A673 (cell line): ENCODE measurements around the gene KRT8. TPM values are rescaled to one million over a fixed set of nuclear protein-coding genes. Genes with fewer than 3 reads are reported as not detected.

Experiments used
- BruUV-seq: library from RNA; stranded (reverse); fragments of 400-500 nt; replicated peaks from 2 replicates; lab custom pipeline; 2021; lab: Mats Ljungman, UMichigan
- CTCF ChIA-PET: fragments of 300-600 bp; sonication (Branson Sonifier 250); formaldehyde crosslinking; loops from one replicate; lab custom pipeline; 2022; ENCODE audit warnings: antibody characterized with exemption; lab: Charles Lee
- POLR2A ChIA-PET: fragments of 300-600 bp; sonication (Branson Sonifier 250); formaldehyde crosslinking; loops from one replicate; lab custom pipeline; 2022; ENCODE audit warnings: antibody characterized with exemption; ENCODE audit not compliant: low non-redundant PET; lab: Charles Lee
- DNase-seq: peaks from one replicate; pipeline ENCODE4 v3.0.0-alpha.2; 2015; ENCODE audit warnings: low spot score
- H3K27ac ChIP-seq: fragments of 200-600 bp; sonication (generic); 2 replicates; pipeline ENCODE4 v1.5.1; 2016; ENCODE audit warnings: mixed run types, low read depth, mild to moderate bottlenecking, mixed read lengths, antibody characterized with exemption, low read length; ENCODE audit not compliant: poor library complexity, severe bottlenecking
- H3K27me3 ChIP-seq: fragments of 200-600 bp; sonication (generic); replicated peaks from 2 replicates; pipeline ENCODE4 v1.6.1; 2017; ENCODE audit warnings: mixed run types, low read depth, mild to moderate bottlenecking, mixed read lengths, antibody characterized with exemption, low read length; ENCODE audit not compliant: insufficient read depth, poor library complexity
- H3K36me3 ChIP-seq: fragments of 200-600 bp; sonication (generic); 2 replicates; pipeline ENCODE4 v1.6.1; 2016; ENCODE audit warnings: mixed run types, mild to moderate bottlenecking, mixed read lengths, antibody characterized with exemption, low read length; ENCODE audit not compliant: insufficient read depth, poor library complexity, severe bottlenecking
- H3K4me1 ChIP-seq: fragments of 200-600 bp; sonication (generic); 2 replicates; pipeline ENCODE4 v1.6.1; 2017; ENCODE audit warnings: mixed run types, mild to moderate bottlenecking, mixed read lengths, antibody characterized with exemption, low read length; ENCODE audit not compliant: insufficient read depth, poor library complexity, severe bottlenecking
- H3K4me3 ChIP-seq: fragments of 200-600 bp; sonication (generic); 2 replicates; pipeline ENCODE4 v1.5.1; 2016; ENCODE audit warnings: low read depth, mixed run types, mild to moderate bottlenecking, mixed read lengths, low read length; ENCODE audit not compliant: poor library complexity, severe bottlenecking
- H3K9me3 ChIP-seq: fragments of 200-600 bp; sonication (generic); 2 replicates; pipeline ENCODE4 v1.6.1; 2016; ENCODE audit warnings: mixed run types, low read depth, mild to moderate bottlenecking, mixed read lengths, antibody characterized with exemption, low read length; ENCODE audit not compliant: poor library complexity, severe bottlenecking
- EZH2 ChIP-seq: fragments of 200-600 bp; sonication (generic); IDR thresholded peaks from 2 replicates; pipeline ENCODE4 v1.6.1; 2017; ENCODE audit warnings: borderline replicate concordance, low read depth, mild to moderate bottlenecking, mixed read lengths, antibody characterized with exemption, low read length; ENCODE audit not compliant: poor library complexity, severe bottlenecking
- intact Hi-C: fragments of 100-400 bp; cut with micrococcal nuclease; formaldehyde crosslinking; loops from one replicate; pipeline ENCODE4 v1.10.0; 2022; ENCODE audit not compliant: unreplicated experiment
- total RNA-seq: library from RNA; stranded (reverse); gene quantifications from 2 replicates; pipeline ENCODE4 v1.2.3, GENCODE V29; 2021
- TF ChIP-seq, protein P1 (sequence below): fragments of 300-800, 200-600 bp; sonication (generic); conservative IDR thresholded peaks from 2 replicates; pipeline ENCODE4 v1.5.1; 2017; ENCODE audit warnings: low read depth, mild to moderate bottlenecking, antibody characterized with exemption, low read length, moderate library complexity, mixed read lengths

KRT8 gene
- total RNA-seq, 1 experiment from 2014 or later, result 15.4 TPM

DNA sequence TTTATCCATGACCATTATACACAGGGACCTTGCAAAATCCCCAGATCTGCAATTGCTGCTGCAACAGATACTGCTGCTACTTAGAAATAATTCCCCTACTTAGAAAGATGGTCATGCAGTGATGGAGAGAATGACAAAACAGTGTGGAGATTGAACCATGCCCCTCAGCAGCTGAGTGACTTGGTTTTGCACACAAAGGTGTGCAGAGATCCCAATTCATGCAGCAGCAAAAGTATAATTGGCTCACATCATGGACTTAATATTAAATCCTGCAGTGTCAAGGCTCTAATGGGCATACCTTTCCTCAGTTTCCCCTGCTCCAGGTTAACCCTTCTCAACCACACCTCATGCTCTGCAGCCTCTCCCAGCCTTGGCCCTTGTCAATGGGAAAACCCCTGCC is 53.1 kb downstream of the KRT8 start:
- no peak for DNase-seq
- H3K27ac ChIP-seq, result no peak overlapping the region
- TF ChIP-seq, protein P1, sequence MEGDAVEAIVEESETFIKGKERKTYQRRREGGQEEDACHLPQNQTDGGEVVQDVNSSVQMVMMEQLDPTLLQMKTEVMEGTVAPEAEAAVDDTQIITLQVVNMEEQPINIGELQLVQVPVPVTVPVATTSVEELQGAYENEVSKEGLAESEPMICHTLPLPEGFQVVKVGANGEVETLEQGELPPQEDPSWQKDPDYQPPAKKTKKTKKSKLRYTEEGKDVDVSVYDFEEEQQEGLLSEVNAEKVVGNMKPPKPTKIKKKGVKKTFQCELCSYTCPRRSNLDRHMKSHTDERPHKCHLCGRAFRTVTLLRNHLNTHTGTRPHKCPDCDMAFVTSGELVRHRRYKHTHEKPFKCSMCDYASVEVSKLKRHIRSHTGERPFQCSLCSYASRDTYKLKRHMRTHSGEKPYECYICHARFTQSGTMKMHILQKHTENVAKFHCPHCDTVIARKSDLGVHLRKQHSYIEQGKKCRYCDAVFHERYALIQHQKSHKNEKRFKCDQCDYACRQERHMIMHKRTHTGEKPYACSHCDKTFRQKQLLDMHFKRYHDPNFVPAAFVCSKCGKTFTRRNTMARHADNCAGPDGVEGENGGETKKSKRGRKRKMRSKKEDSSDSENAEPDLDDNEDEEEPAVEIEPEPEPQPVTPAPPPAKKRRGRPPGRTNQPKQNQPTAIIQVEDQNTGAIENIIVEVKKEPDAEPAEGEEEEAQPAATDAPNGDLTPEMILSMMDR, result no peak
- no peak for TF ChIP-seq EZH2
- no peak overlapping the region for H3K4me3 ChIP-seq
- no TSS peak for BruUV-seq
- ChIA-PET POLR2A (no interaction called here), CTCF (no interaction called here)
- no peaks in the 10 kb centered on the region for H3K36me3 ChIP-seq
- no peaks in the 10 kb centered on the region for H3K9me3 ChIP-seq
- intact Hi-C loops, result no loop called here
- no peaks in the 10 kb centered on the region for H3K27me3 ChIP-seq
- H3K4me1 ChIP-seq, result no peaks in the 10 kb centered on the region

DNA sequence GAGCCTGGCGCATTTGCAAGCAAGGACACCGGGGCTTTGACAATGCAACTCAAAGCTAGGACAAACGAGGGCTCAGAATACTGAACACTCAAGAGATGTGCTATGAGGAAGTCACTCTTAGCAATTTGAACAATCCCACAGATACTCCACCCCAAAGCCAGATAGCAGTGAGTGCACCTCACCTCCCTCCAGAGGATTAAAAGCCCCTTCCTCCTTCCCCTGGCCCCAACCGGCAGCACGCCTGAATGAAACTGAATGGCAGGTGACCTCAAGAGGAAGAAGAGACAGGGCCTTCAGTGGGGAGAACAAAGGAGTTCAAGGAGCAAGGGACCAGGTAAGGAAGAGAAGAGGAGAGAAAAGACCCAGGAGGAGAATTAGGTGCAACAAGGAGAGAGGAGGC is 54.2 kb downstream of the KRT8 start:
- H3K27ac ChIP-seq, result no peak overlapping the region
- H3K36me3 ChIP-seq, result no peaks in the 10 kb centered on the region
- no peak overlapping the region for H3K4me3 ChIP-seq
- no peak for TF ChIP-seq EZH2
- TF ChIP-seq, protein P1, result no peak
- H3K4me1 ChIP-seq, result no peaks in the 10 kb centered on the region
- no TSS peak for BruUV-seq
- ChIA-PET POLR2A (no interaction called here), CTCF (no interaction called here)
- no peak for DNase-seq
- H3K27me3 ChIP-seq, result no peaks in the 10 kb centered on the region
- intact Hi-C loops, result no loop called here
- H3K9me3 ChIP-seq, result no peaks in the 10 kb centered on the region

DNA sequence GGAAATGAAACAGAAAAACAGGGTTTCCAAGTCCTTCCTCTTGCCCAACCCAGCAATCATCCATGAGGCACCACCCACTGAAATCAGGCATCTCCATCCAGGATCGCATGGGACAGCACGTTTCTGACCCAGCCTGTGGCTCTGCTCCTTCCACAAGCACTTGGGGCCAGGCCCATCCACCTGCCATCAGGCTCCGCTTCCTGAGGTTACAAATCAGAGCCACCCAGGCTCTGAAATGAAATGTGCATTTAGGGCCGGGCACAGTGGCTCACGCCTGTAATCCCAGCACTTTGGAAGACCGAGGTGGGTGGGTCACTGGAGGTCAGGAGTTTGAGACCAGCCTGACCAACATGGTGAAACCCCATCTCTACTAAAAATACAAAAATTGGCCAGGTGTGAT is 55.4 kb downstream of the KRT8 start:
- H3K4me1 ChIP-seq, result no peaks in the 10 kb centered on the region
- TF ChIP-seq, protein P1, result no peak
- no peak for TF ChIP-seq EZH2
- no peaks in the 10 kb centered on the region for H3K9me3 ChIP-seq
- DNase-seq, result no peak
- H3K27me3 ChIP-seq, result no peaks in the 10 kb centered on the region
- no TSS peak for BruUV-seq
- no peaks in the 10 kb centered on the region for H3K36me3 ChIP-seq
- intact Hi-C loops, result no loop called here
- H3K27ac ChIP-seq, result no peak overlapping the region
- ChIA-PET POLR2A (no interaction called here), CTCF (no interaction called here)
- no peak overlapping the region for H3K4me3 ChIP-seq
